Caco-2 (cell line): ENCODE measurements around the gene PIBF1. TPM values are rescaled to one million over a fixed set of nuclear protein-coding genes. Genes with fewer than 3 reads are reported as not detected.
A peak's percentile ranks its signal among the peaks of the same experiment; 100 is the strongest.

Source experiments
- BruUV-seq: library from RNA; stranded (reverse); fragments of 400-500 nt; replicated peaks from 2 replicates; lab custom pipeline; 2021; lab: Mats Ljungman, UMichigan
- CTCF ChIA-PET: fragments of 300-600 bp; sonication (Branson Sonifier 250); formaldehyde crosslinking; loops from one replicate; lab custom pipeline; 2022; ENCODE audit warnings: antibody characterized with exemption; lab: Charles Lee
- POLR2A ChIA-PET: fragments of 300-600 bp; sonication (Branson Sonifier 250); formaldehyde crosslinking; loops from one replicate; lab custom pipeline; 2022; ENCODE audit warnings: antibody characterized with exemption; lab: Charles Lee
- DNase-seq, 2 experiments: peaks; one replicate each; pipeline versions ENCODE4 v3.0.0 to v3.0.0-alpha.2; 2020 to 2022
- H3K27me3 ChIP-seq: replicated peaks from 2 replicates; pipeline ENCODE4 v1.6.0; 2011; ENCODE audit warnings: low read length; ENCODE audit not compliant: control insufficient read depth, insufficient read depth
- H3K36me3 ChIP-seq: 2 replicates; pipeline ENCODE4 v1.5.1; 2011; ENCODE audit warnings: low read length; ENCODE audit not compliant: control insufficient read depth, insufficient read depth
- H3K4me1 ChIP-seq: fragments of 250-450 bp; sonication (Bioruptor Pico); 2 replicates; pipeline ENCODE4 v1.5.1; 2020; ENCODE audit warnings: mild to moderate bottlenecking
- H3K4me3 ChIP-seq: 2 replicates; pipeline ENCODE4 v1.5.1; 2011; ENCODE audit warnings: low read depth, mild to moderate bottlenecking, control low read depth, low read length
- H3K9me3 ChIP-seq: fragments of 250-450 bp; sonication (Bioruptor Pico); 2 replicates; pipeline ENCODE4 v1.5.1; 2020; ENCODE audit warnings: mild to moderate bottlenecking, moderate library complexity
- H3K27ac Mint-ChIP-seq: one replicate; pipeline ENCODE4 v1.8.0; 2022; ENCODE audit warnings: mixed read lengths; ENCODE audit not compliant: unreplicated experiment
- H3K27me3 Mint-ChIP-seq: one replicate; pipeline ENCODE4 v1.8.0; 2022; ENCODE audit warnings: mixed read lengths; ENCODE audit not compliant: insufficient read depth, unreplicated experiment
- H3K36me3 Mint-ChIP-seq: one replicate; pipeline ENCODE4 v1.8.0; 2022; ENCODE audit warnings: mild to moderate bottlenecking, mixed read lengths; ENCODE audit not compliant: insufficient read depth, unreplicated experiment
- H3K4me1 Mint-ChIP-seq: one replicate; pipeline ENCODE4 v1.8.0; 2022; ENCODE audit warnings: low read depth, mixed read lengths; ENCODE audit not compliant: unreplicated experiment
- H3K4me3 Mint-ChIP-seq: one replicate; pipeline ENCODE4 v1.8.0; 2022; ENCODE audit warnings: mild to moderate bottlenecking, moderate library complexity, mixed read lengths; ENCODE audit not compliant: unreplicated experiment
- H3K9me3 Mint-ChIP-seq: one replicate; pipeline ENCODE4 v1.8.0; 2022; ENCODE audit warnings: mixed read lengths; ENCODE audit not compliant: unreplicated experiment
- intact Hi-C: fragments of 100-400 bp; cut with micrococcal nuclease; formaldehyde crosslinking; loops from one replicate; pipeline ENCODE4 v1.10.0; 2022; ENCODE audit not compliant: unreplicated experiment
- total RNA-seq: library from RNA; stranded (reverse); gene quantifications from 2 replicates; pipeline ENCODE4 v1.2.3, GENCODE V29; 2022
- TF ChIP-seq, protein P1 (sequence below), 2 experiments: fragments of 200-600 bp in 1 of 2; IDR thresholded peaks; 1 replicate in 1 of 2; 2 replicates in 1 of 2; pipeline versions ENCODE4 v1.5.1 to v1.8.0; 2011 to 2022; ENCODE audit warnings: antibody characterized with exemption in 1 of 2, control low read depth in 1 of 2, inconsistent platforms in 1 of 2, low read depth in 1 of 2, low read length in 1 of 2, mild to moderate bottlenecking in 1 of 2, moderate library complexity in 1 of 2; ENCODE audit not compliant: insufficient read depth in 1 of 2, severe bottlenecking in 1 of 2, unreplicated experiment in 1 of 2

The PIBF1 gene
- total RNA-seq, 1 experiment from 2014 or later: 13.4 TPM

DNA sequence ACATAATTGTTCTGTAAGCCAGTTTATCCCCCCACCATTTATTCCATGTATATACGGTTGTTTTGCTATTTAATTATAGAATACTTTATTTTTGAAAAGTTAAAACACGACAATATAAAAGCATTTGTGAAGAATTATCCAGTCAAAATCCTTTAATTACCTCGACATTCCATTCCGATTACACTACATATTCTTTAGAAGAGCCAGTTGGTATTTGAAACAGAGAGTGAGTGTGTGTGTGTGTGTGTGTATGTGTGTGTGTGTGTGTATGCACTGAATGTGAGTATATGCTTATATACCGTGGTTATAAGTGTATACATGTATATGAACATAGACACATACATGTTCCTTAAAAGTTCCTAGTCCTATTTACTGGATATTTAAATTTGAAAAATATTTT lies 189.0 kb downstream of the PIBF1 start:
- POLR2A ChIA-PET: no interaction called here
- Mint-ChIP-seq H3K4me1 (peaks cover 11% of the 10 kb centered on the region), H3K27me3 (no peaks in the 10 kb centered on the region), H3K4me3 (no peak overlapping the region), H3K36me3 (no peaks in the 10 kb centered on the region), H3K27ac (no peak overlapping the region), H3K9me3 (no peaks in the 10 kb centered on the region)
- Histone ChIP-seq H3K4me3 (no peak overlapping the region), H3K4me1 (peaks cover 21% of the 10 kb centered on the region), H3K9me3 (no peaks in the 10 kb centered on the region), H3K36me3 (no peaks in the 10 kb centered on the region), H3K27me3 (no peaks in the 10 kb centered on the region)
- no TSS peak for BruUV-seq
- CTCF ChIA-PET: no interaction called here
- intact Hi-C loops: no loop called here
- no peak for DNase-seq
- TF ChIP-seq, protein P1, sequence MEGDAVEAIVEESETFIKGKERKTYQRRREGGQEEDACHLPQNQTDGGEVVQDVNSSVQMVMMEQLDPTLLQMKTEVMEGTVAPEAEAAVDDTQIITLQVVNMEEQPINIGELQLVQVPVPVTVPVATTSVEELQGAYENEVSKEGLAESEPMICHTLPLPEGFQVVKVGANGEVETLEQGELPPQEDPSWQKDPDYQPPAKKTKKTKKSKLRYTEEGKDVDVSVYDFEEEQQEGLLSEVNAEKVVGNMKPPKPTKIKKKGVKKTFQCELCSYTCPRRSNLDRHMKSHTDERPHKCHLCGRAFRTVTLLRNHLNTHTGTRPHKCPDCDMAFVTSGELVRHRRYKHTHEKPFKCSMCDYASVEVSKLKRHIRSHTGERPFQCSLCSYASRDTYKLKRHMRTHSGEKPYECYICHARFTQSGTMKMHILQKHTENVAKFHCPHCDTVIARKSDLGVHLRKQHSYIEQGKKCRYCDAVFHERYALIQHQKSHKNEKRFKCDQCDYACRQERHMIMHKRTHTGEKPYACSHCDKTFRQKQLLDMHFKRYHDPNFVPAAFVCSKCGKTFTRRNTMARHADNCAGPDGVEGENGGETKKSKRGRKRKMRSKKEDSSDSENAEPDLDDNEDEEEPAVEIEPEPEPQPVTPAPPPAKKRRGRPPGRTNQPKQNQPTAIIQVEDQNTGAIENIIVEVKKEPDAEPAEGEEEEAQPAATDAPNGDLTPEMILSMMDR (IDR thresholded peaks at IDR 0.05; ENCODE audit: insufficient read depth in 1 of 2, low read depth in 1 of 2, low read length in 1 of 2, severe bottlenecking in 1 of 2, unreplicated experiment in 1 of 2): no peak

GRCh38 chr13:72973234-72973633 lies 191.3 kb downstream of the PIBF1 start:
- CTCF ChIA-PET: no interaction called here
- no TSS peak for BruUV-seq
- Mint-ChIP-seq H3K4me1 (peaks cover 19% of the 10 kb centered on the region), H3K27me3 (no peaks in the 10 kb centered on the region), H3K4me3 (no peak overlapping the region), H3K36me3 (no peaks in the 10 kb centered on the region), H3K27ac (no peak overlapping the region), H3K9me3 (no peaks in the 10 kb centered on the region)
- H3K27me3 ChIP-seq: no peaks in the 10 kb centered on the region
- no peak overlapping the region for H3K4me3 ChIP-seq
- DNase-seq: no peak
- POLR2A ChIA-PET: no interaction called here
- no peaks in the 10 kb centered on the region for H3K9me3 ChIP-seq
- TF ChIP-seq, protein P1 (IDR thresholded peaks at IDR 0.05; ENCODE audit: insufficient read depth in 1 of 2, low read depth in 1 of 2, low read length in 1 of 2, severe bottlenecking in 1 of 2, unreplicated experiment in 1 of 2): no peak
- peaks cover 32% of the 10 kb centered on the region for H3K4me1 ChIP-seq
- intact Hi-C loops: no loop called here
- H3K36me3 ChIP-seq: no peaks in the 10 kb centered on the region

- peak; percentile 38 to 48 for DNase-seq
- Mint-ChIP-seq H3K27ac (peak overlapping the region; percentile 36), H3K4me3 (no peak overlapping the region)
Measured at GRCh38 chr13:72983085-72983768, 201.3 kb downstream of the PIBF1 start.

More at GRCh38 chr13:72983085-72983768, 201.3 kb downstream of the PIBF1 start:
- H3K9me3 Mint-ChIP-seq: peaks cover 8% of the 10 kb centered on the region
- Histone ChIP-seq H3K4me1 (peaks cover 51% of the 10 kb centered on the region), H3K4me3 (no peak overlapping the region), H3K9me3 (no peaks in the 10 kb centered on the region), H3K36me3 (no peaks in the 10 kb centered on the region), H3K27me3 (no peaks in the 10 kb centered on the region)
- no peaks in the 10 kb centered on the region for H3K27me3 Mint-ChIP-seq
- no TSS peak for BruUV-seq
- ChIA-PET CTCF (interaction anchor here (0.6 kb wide), 1 partner anchor 76 kb away, joined by 3 read pairs; the partner anchor contains the start of gene KLF5), POLR2A (interaction anchor here (0.7 kb wide), 1 partner anchor 27 kb away, joined by 7 read pairs; no protein-coding TSS in a partner anchor)
- intact Hi-C loops: loop anchor here (1.0 to 2.0 kb wide), 2 partner anchors 22 to 58 kb away; no protein-coding TSS in a partner anchor
- TF ChIP-seq, protein P1 (IDR thresholded peaks at IDR 0.05; ENCODE audit: insufficient read depth in 1 of 2, low read depth in 1 of 2, low read length in 1 of 2, severe bottlenecking in 1 of 2, unreplicated experiment in 1 of 2): no peak
- peaks cover 8% of the 10 kb centered on the region for H3K36me3 Mint-ChIP-seq
- no peaks in the 10 kb centered on the region for H3K4me1 Mint-ChIP-seq
